ENCODE measurements around the gene ENG. TPM values are rescaled to one million over a fixed set of nuclear protein-coding genes. Genes with fewer than 3 reads are reported as not detected.
A peak's percentile ranks its signal among the peaks of the same experiment; 100 is the strongest.

Gene ENG
- total and polyA plus RNA-seq, 11 donors, result 116 to 252 (median 144) TPM

DNA sequence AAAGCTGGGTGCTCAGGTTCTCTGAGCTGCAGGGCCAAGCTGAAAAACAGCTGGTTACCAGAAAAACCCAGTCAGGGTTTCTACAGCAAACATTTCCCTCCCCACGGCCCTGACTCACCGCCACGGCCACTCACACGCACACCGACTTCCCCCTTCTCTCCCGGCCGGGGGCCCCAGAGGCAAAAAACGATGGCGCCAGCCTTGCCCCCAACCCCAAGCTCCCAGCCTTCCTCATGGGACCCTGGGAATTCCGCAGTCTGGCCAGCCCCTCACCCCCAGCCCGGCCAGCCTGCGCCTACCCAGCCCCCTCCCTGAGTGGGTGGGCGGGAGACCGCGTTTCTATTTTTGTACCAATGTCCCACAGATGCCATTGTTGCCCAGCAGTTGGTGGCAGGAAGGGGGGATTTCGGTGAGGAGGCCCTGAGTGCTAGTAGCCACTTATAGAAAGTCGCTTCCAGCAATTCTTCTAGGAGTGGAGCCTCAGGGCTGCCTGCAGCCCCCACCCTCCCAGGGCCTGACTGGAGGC, 18.4 kb downstream of the ENG start:
- peak in 3 of 4 donors; percentile 8 to 30 (median 30) for ATAC-seq
- peak in 3 of 5 donors; percentile 70 to 80 (median 79) for DNase-seq
- Histone ChIP-seq H3K4me1 (peaks cover 9 to 100% (median 81%) of the 10 kb centered on the region in 12 donors), H3K27me3 (no peaks in the 10 kb centered on the region), H3K9me3 (no peaks in the 10 kb centered on the region), H3K36me3 (peaks cover 0 to 68% (median 28%) of the 10 kb centered on the region in 9 donors), H3K27ac (peak overlapping the region; percentile 63 to 98 (median 86)), H3K4me3 (peak overlapping the region in 6 of 12 donors; percentile 4 to 37 (median 14))
- 27 to 46% (median 34%) methylated on average over 12 to 17 of the region's 17 CpGs for WGBS, 4 donors
- TF ChIP-seq, protein P1, sequence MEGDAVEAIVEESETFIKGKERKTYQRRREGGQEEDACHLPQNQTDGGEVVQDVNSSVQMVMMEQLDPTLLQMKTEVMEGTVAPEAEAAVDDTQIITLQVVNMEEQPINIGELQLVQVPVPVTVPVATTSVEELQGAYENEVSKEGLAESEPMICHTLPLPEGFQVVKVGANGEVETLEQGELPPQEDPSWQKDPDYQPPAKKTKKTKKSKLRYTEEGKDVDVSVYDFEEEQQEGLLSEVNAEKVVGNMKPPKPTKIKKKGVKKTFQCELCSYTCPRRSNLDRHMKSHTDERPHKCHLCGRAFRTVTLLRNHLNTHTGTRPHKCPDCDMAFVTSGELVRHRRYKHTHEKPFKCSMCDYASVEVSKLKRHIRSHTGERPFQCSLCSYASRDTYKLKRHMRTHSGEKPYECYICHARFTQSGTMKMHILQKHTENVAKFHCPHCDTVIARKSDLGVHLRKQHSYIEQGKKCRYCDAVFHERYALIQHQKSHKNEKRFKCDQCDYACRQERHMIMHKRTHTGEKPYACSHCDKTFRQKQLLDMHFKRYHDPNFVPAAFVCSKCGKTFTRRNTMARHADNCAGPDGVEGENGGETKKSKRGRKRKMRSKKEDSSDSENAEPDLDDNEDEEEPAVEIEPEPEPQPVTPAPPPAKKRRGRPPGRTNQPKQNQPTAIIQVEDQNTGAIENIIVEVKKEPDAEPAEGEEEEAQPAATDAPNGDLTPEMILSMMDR (IDR thresholded peaks at IDR 0.05), result no peak
- TF ChIP-seq POLR2A (IDR thresholded peaks at IDR 0.05), result no peak
- intact Hi-C loops (cut with DNase I), result no loop called here

DNA sequence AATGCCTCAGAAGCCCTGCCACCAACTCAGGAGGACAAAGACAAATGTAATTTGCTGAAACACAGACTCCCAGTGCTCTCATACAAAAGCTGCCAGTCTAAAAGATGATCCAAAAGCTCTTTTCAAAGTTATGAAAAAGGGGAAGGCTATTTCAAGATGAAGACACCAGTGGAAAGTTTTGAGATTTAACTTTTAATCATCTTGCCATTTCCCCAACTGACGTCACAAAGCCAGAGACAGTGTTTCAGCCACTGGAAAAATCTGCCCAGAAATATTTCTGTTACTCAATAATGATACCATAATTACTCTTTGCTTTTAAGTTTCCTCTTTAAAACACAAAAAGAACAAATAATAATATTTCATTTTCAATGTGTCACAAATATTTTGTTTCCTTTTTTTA, 20.9 kb downstream of the ENG start:
- peaks cover 0 to 68% (median 18%) of the 10 kb centered on the region in 9 donors for H3K36me3 ChIP-seq
- H3K4me3 ChIP-seq, result no peak overlapping the region
- DNase-seq (no peak), ATAC-seq (no peak)
- H3K27me3 ChIP-seq, result no peaks in the 10 kb centered on the region
- TF ChIP-seq POLR2A (IDR thresholded peaks at IDR 0.05), result no peak
- TF ChIP-seq, protein P1 (IDR thresholded peaks at IDR 0.05), result no peak
- H3K27ac ChIP-seq, result peak overlapping the region; percentile 14 to 95 (median 70)
- intact Hi-C loops (cut with DNase I), result no loop called here
- H3K4me1 ChIP-seq, result peaks cover 21 to 100% (median 80%) of the 10 kb centered on the region in 12 donors
- WGBS, 4 donors, result 24 to 39% (median 36%) methylated on average over 1 of the region's 1 CpG
- H3K9me3 ChIP-seq, result no peaks in the 10 kb centered on the region

DNA sequence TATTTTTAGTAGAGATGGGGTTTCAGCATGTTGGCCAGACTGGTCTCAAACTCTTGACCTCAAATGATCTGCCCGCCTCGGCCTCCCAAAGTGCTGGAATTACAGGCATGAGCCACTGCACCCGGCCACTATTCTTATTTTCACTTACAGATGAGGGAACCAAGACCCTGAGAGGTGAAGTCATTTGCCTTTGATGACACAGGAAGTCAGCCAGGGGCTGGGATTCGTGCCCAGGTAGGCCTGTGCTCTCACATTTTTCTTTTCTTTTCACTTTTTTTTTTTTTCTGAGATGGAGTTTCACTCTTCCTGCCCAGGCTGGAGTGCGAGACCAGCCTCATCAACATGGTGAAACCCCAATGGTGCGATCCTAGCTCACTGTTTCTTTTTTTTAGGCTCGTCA, 22.2 kb downstream of the ENG start:
- 55 to 62% (median 61%) methylated on average over 7 of the region's 7 CpGs for WGBS, 4 donors
- DNase-seq, result no peak
- Histone ChIP-seq H3K4me1 (peaks cover 15 to 100% (median 78%) of the 10 kb centered on the region in 12 donors), H3K27me3 (no peaks in the 10 kb centered on the region), H3K36me3 (peaks cover 0 to 78% (median 17%) of the 10 kb centered on the region in 9 donors), H3K9me3 (no peaks in the 10 kb centered on the region), H3K4me3 (no peak overlapping the region), H3K27ac (peak overlapping the region in 10 of 12 donors; percentile 1 to 95 (median 80))
- no peak for ATAC-seq
- TF ChIP-seq, protein P1 (IDR thresholded peaks at IDR 0.05), result no peak
- intact Hi-C loops (cut with DNase I), result no loop called here

DNA sequence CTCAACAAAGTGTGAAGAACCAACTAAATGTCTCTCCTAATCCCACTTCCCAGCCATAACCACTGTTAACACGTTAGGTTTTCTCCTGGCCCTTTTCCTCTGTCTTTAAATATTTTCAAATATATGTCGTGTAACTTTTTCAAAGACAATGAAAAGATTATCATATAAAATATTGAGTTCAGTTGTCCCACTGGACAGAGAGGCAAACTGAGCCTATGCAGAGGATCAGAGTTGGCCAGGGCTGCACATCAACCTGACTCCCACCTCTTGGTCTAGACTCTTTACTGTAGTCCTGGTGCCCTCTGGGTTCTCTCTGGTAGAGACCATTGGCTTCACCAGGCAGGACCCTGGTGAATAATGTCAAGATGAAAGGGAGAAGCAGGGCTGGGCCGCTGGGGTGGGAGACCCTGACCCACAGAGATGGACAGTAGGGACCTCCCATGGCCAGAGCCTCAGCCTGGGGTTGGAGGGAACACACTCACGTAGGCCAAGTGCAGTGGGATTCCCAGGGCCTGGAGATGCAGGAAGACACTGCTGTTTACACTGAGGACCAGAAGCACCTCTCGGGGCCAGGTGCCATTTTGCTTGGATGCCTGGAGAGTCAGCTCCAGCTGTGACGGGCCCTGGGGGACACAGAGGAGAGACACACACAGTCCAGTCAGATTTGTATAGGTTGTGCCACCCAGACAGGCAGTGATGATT, 25.1 kb downstream of the ENG start:
- Histone ChIP-seq H3K36me3 (peaks cover 0 to 81% (median 39%) of the 10 kb centered on the region in 9 donors), H3K27ac (peak overlapping the region; percentile 68 to 96 (median 80)), H3K4me3 (peak overlapping the region in 3 of 12 donors; percentile 22 to 44 (median 29)), H3K9me3 (no peaks in the 10 kb centered on the region), H3K4me1 (peaks cover 12 to 93% (median 69%) of the 10 kb centered on the region in 12 donors), H3K27me3 (no peaks in the 10 kb centered on the region)
- no peak for DNase-seq
- intact Hi-C loops (cut with DNase I), result loop anchor here in 7 of 10 donors (2.0 to 5.0 kb wide), 4 partner anchors 29 to 39 kb away; no protein-coding TSS in a partner anchor
- ATAC-seq, result no peak
- 67 to 76% (median 70%) methylated on average over 5 to 6 of the region's 6 CpGs for WGBS, 4 donors
- TF ChIP-seq, protein P1 (IDR thresholded peaks at IDR 0.05), result no peak
- TF ChIP-seq POLR2A (IDR thresholded peaks at IDR 0.05), result no peak

Measured in heart left ventricle (tissue), 16 donors.